ENCODE measurements around the gene RAB11FIP3. TPM values are rescaled to one million over a fixed set of nuclear protein-coding genes. Genes with fewer than 3 reads are reported as not detected.

Gene RAB11FIP3
- total and polyA plus RNA-seq, 9 of the 15 experiments (the other 6 are each of a cell fraction or from before 2014, with no cell fraction given), result 0.46 to 13.1 (median 4.3) TPM

GRCh38 chr16:516301-516700 is 90.9 kb downstream of the RAB11FIP3 start:
- ATAC-seq (no peak), DNase-seq (ENCODE audit: extremely low read depth in 1 of 4, low spot score in 3 of 4) (no peak), FAIRE-seq (no peak)
- no peaks in the 10 kb centered on the region for H3K79me2 ChIP-seq (ENCODE audit: control insufficient read depth, insufficient read depth, low read length)
- POLR2A ChIA-PET, result interaction anchor here (0.5 to 1.3 kb wide), 2 partner anchors 15 to 1178 kb away, joined by 4 read pairs; no protein-coding TSS in a partner anchor
- in situ Hi-C loops (cut with MboI), result no loop called here
- peaks cover 11% of the 10 kb centered on the region; the same call in 1 of the 3 replicates for H3K36me3 ChIP-seq (ENCODE audit: control insufficient read depth, insufficient read depth, low read length)
- intact Hi-C loops (cut with micrococcal nuclease), result no loop called here
- CTCF ChIA-PET (ENCODE audit: low intra/inter-chr PET ratio), result no interaction called here
- H3K27me3 ChIP-seq (ENCODE audit: control insufficient read depth in 2 of 2, insufficient read depth in 2 of 2, low read length in 2 of 2), result no peaks in the 10 kb centered on the region
- no peaks in the 10 kb centered on the region for H3K9me3 ChIP-seq (replicated peaks; ENCODE audit: control insufficient read depth, insufficient read depth, low read depth, low read length)
- peaks cover 2 to 46% of the 10 kb centered on the region in 2 experiments; a peak in 3 of 5 replicates for H3K4me1 ChIP-seq (replicated peaks in 1 of 2; ENCODE audit: control insufficient read depth in 2 of 2, insufficient read depth in 2 of 2, low read length in 2 of 2)
- H3K9me1 ChIP-seq (ENCODE audit: control insufficient read depth, insufficient read depth, low read length), result no peaks in the 10 kb centered on the region
- no peak overlapping the region for H3K9ac ChIP-seq (ENCODE audit: insufficient read depth in 1 of 2, low read depth in 2 of 2, low read length in 2 of 2)
- TF ChIP-seq TAL1 (IDR thresholded peaks at IDR 0.05) (peak; percentile 45; the same call in 1 of the 2 replicates), FIP1L1 (IDR thresholded peaks at IDR 0.05; ENCODE audit: low read depth, low read length, poor library complexity, severe bottlenecking) (no peak), MEIS2 (IDR thresholded peaks at IDR 0.05; ENCODE audit: partially characterized antibody) (peak; percentile 3), TCF3 (CRISPR knock-in tag; IDR thresholded peaks at IDR 0.05) (0 out of 2 replicates have a peak, but pooled peaks have one; percentile 7), TEAD1 (CRISPR knock-in tag; IDR thresholded peaks at IDR 0.05) (no peak), CBFA2T2 (conservative IDR thresholded peaks at IDR 0.05) (peak; percentile 80), ZNF699 (CRISPR knock-in tag; IDR thresholded peaks at IDR 0.05; ENCODE audit: insufficient replicate concordance) (no peak), ZFP1 (CRISPR knock-in tag; IDR thresholded peaks at IDR 0.05) (no peak), NR2C2 (CRISPR knock-in tag; IDR thresholded peaks at IDR 0.05) (no peak), NR2C2 (tag; IDR thresholded peaks at IDR 0.05) (no peak), CBFA2T3 (IDR thresholded peaks at IDR 0.05) (peak; percentile 82)
- BruUV-seq (replicated peaks), result no TSS peak
- no peak overlapping the region for H3K4me3 ChIP-seq
- no peak overlapping the region for H2AFZ ChIP-seq (ENCODE audit: low read depth, low read length)
- H3K27ac ChIP-seq (ENCODE audit: extremely low read depth, low read depth, low read length), result no peak overlapping the region
- no peak overlapping the region for H3K4me2 ChIP-seq (ENCODE audit: insufficient read depth, low read length)
- H4K20me1 ChIP-seq (replicated peaks; ENCODE audit: control insufficient read depth, insufficient read depth, low read length), result no peaks in the 10 kb centered on the region
- WGBS (ENCODE audit: insufficient coverage, low coverage, missing lambda C conversion rate), result 32% methylated on average over 8 of the region's 8 CpGs

Data from K562 (cell line).